Suppressor macrophage treated with lipopolysaccharide for 1 hour (primary cell): ENCODE measurements around the gene DDC.
A peak's percentile ranks its signal among the peaks of the same experiment; 100 is the strongest.
"Not testable (repeated sequence)": the region's sequence is repeated elsewhere in the genome, so short reads cannot be mapped to it uniquely, and the experiment has no call there.

Source experiments
- DNase-seq, 3 donors: peaks; one replicate each; pipeline ENCODE4 v3.0.0-alpha.2; 2020 to 2022

Gene DDC

DNA sequence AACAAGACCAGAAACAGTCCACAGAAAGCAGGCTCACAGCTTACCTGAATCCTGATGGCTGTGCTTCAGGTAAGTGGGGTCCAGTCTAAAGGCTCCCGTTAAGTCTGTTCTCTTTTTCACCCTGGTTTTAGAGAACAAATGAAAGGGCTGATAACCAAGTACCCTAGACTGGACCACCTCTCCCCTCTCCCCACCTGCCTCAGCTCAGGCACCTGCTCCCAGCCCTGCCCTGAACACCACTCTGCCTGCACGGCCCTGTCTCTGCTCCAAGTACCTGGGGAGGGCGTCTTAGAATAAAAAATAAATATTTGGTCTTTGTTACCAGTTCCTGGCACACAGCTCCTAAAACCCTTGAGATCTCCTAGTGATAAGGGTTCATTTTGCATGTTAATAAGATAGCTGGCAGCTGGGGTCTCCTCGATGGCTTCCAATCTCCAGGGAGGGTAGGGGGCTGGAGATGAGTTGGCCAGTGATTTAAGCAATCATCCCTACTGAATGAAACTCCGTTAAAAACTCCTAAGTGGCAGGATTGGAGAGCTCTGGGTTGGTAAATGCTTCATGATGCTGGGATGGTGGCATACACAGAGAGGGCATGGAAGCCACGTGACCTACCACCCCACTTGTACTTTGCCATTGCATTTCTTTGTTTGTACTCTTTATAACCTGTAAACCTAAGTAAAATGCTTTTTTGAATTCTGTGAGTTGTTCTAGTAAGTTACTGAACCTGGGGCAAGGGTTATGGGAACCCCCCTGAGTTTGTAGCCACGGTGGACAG, 85.3 kb downstream of the DDC start:
- DNase-seq, result no peak

DNA sequence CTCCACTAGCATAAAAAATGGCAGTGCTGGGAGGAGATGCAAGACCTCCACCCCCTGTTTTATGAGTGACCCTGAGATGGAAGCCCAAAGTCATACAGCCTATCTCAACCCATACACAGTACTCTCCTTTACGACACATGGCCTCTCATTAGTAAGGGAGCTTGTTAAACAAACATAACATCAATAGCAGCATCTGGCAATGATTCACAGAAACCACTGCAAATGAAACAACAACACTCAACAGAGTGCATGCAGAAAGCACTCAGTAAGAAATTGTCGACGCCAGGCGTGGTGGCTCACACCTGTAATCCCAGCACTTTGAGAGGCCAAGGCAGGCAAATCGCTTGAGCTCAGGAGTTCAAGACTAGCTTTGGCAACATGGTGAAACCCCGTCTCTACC, 87.6 kb downstream of the DDC start:
- DNase-seq, result no peak

DNA sequence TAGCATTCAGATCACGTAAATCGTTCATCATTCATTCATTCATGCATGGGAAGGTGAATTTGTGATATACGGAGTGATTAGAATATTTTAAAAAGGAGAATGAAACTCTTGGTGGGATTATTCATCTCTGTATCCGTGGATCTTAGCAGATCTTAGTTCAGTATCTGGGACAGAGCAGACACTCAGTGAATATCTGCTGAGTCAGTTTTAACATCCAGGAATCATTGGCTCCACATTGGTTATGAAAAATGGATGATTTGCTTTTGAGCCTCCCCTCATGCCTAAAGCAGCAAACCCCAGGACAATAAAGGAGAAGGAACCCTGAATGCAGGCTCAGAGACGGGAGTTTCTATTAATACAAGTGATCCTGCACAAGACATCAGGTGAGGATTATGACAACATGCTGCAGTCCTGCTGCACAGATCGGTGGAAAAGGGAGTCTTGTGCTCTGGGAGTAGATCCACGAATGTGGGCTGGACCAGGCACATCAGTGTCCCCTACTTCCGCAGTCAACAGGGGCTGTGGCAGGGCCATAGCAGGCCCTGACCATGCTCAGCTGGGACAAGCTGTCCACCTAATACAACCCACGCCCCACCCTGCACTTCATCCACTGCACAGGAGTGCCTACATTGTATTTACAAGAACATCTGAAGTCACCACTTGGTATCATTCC, 88.1 kb downstream of the DDC start:
- no peak for DNase-seq

GRCh38 chr7:50475340-50475739, 89.9 kb downstream of the DDC start:
- DNase-seq, result no peak

- DNase-seq, result peak; percentile 41 to 55 (median 50)
These were observed 90.6 kb downstream of the DDC start for GRCh38 chr7:50474382-50475160.

GRCh38 chr7:50473531-50473930, 91.7 kb downstream of the DDC start:
- DNase-seq, result no peak

DNA sequence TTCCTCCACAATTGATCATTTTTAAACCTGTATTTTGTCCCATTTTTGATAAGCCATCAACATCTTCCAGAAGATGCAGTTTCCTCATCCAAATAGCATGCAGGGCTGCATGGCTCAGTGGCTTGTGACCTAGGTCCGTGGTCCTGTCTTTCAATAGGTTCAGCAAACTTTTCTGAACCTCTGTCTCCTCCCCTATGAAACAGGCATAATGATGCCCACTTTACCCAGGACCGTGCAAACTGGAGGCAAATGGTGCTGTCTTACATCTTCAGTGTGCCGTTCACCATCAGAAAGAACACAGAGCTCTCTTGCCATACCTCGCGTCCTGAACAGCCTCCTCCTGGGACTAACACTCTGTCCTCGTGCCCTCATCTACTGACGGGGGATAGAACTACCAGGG, 92.8 kb downstream of the DDC start:
- DNase-seq, result no peak

DNA sequence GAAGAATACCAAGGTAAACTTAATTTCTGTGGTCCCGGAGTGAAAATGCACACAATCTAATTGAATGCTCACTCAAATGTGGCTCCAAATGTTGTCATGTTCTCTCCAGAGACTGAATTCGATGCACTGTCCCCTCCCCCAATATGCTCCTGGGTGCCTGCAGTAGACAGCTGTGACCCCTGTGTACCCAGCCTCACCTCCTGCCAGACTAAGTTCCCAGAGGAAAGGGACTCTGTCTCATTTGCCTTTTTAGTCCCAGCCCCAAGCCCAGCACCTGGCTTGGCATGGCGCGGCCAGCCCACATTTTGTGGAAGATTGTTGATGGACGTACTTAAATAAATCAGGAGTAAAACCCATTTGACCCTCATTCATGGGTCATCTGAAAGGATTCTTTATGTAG, 93.2 kb downstream of the DDC start:
- peak in 1 of 3 donors; percentile 13 for DNase-seq

DNA sequence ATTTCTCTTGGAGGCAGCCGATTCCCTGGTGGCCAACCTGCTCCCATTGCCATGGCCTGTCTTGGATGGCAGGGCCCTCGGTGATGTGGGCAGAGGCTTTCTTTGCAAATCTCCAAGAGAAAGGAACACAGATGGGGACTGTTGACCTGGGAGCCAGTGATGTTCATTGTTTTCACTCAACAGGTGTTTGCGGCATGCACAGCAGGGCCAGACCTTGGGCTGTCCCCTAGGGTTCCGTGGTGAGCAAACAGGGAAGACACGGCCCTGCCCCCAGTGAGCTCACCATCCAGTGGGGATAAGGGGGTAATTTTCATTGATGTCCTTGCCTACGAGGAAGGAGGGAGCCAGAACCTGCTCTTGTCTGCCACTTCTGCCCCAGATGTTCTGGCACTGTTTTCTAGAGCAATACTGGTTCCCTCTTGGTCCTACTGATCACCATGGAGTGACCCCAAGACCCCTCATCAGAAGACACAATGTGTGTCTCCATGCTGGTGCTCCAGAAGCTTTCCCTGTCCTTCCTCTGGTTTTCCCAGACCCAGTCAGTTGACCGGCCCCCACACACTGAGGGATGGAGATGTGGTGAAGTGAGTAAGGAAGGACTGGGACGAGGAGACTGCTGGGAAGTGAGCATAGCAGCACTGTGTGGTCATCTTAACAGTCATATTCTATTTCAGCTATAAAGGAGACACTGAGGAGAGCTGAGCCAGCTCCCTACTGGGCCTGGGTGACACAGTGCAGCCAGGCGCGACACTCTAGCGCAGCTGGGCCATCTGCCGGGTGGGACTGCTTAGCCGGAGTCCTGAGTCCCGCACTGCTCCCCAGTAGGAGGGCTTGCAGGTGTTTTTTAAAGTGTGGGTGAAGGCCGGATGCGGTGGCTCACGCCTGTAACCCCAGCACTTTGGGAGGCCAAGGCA, 94.7 kb downstream of the DDC start:
- DNase-seq, result no peak

DNA sequence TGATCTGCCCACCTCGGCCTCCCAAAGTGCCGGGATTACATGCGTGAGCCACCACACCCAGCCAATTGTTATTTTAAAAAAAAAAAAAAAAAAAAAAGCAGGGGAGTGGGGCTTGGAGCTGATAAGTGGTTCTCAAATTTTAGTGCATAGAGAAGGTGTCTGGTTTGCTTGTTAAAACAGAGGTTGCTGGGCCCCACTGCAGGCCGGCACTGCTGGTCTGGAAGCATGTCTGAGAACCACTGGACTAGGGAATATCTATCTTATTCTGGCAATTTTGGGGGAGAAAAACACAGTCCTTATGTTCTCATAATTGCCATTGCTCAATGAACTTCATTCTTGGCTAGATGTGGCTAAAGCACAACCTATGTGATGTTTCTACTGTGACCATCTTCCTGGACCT, 96.0 kb downstream of the DDC start:
- no peak for DNase-seq

GRCh38 chr7:50467817-50468610, 97.2 kb downstream of the DDC start:
- DNase-seq, result peak; percentile 76 to 89 (median 83)

- no peak for DNase-seq
These were observed 98.2 kb downstream of the DDC start for GRCh38 chr7:50466815-50467585.

DNA sequence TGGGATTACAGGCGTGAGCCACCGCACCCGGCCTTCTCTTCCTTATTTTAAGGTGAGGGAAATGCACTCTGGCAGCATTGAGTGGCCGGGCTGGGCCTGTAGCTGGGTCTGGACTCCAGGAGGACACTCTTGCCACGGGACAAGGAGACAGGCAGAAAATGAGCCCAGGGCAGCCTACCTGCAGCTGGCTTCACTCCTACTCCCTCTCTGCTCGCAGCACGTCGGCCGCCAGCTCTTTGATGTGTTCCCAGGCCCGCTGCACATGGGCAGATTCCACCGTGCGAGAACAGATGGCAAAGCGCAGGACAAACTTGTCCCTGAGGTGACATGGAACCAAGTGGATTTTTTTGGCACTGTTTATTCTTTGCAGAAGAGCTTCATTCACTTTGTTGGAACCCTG, 102.2 kb downstream of the DDC start:
- no peak for DNase-seq

DNA sequence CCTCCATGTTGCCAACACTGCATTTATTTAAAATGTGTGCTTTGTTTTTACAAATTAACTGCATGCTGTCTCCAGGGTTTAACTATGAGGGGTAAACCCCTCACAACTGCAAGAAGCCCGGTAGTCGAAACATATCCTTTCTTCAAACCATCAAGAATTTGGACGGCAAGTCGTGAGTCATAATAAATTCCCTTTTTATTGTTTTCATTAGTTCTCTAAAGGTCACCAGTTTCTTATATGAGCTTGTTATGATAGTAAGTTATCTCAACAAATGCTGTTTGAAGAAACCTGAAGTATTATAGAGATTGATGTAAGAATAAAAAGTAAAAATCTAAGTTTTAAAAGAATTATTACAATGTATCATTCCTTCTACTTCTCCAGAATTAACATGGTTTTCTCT, 102.8 kb downstream of the DDC start:
- DNase-seq, result no peak

- no peak for DNase-seq
These were observed 103.5 kb downstream of the DDC start for GRCh38 chr7:50461695-50462094.

- not testable (repeated sequence) for DNase-seq
These were observed 106.0 kb downstream of the DDC start for GRCh38 chr7:50459183-50459582.

DNA sequence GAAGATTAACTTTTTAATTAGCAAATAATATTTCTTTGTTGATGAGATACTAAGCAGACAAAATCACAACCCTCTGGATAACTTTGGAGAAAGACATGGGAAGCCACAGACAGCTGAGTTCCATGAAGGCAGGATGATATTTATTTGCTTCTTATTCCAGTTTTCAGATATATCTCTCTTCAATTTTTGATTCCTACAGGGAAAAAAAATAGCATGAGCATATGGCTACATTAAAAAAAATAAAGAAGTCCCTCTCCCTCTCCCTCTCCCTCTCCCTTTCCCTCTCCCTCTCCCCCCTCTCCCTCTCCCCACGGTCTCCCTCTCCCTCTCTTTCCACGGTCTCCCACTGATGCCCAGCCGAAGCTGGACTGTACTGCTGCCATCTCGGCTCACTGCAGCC, 106.6 kb downstream of the DDC start:
- DNase-seq, result not testable (repeated sequence)

GRCh38 chr7:50456371-50457123, 108.7 kb downstream of the DDC start:
- no peak for DNase-seq

- DNase-seq, result no peak
These were observed 109.5 kb downstream of the DDC start for GRCh38 chr7:50455658-50456057.

DNA sequence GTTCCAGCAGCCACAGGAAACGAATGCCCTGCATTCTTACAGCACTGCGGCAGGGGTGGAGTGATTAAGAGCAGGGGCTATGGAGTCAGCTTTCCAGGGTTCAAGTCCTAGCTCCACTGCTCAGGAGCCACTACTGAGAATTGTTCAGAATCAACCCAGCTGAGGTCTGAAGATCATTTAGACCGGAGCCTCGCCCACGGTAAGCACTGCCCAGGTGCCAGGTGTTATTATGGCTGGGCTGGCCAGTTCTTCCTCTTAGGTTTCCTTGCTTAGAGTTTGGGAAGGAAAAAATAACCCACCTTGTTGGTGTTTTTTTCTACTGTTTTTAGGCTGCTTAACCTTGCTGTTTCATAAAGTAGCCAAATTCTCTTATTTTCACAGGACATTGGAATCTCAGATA, 110.2 kb downstream of the DDC start:
- no peak for DNase-seq
